ENCODE measurements around the gene RASAL1.

The RASAL1 gene

GRCh38 chr12:113093409-113094101 is 42.0 kb downstream of the RASAL1 start:
- no peak for DNase-seq

- peak; percentile 26 for DNase-seq
Observed at GRCh38 chr12:113092607-113093408, 42.8 kb downstream of the RASAL1 start.

GRCh38 chr12:113091506-113091905 is 44.1 kb downstream of the RASAL1 start:
- DNase-seq, result no peak

GRCh38 chr12:113090740-113091139 is 44.8 kb downstream of the RASAL1 start:
- DNase-seq, result no peak

GRCh38 chr12:113089839-113090238 is 45.7 kb downstream of the RASAL1 start:
- no peak for DNase-seq

GRCh38 chr12:113088971-113089756 is 46.4 kb downstream of the RASAL1 start:
- DNase-seq, result no peak

GRCh38 chr12:113088037-113088436 is 47.5 kb downstream of the RASAL1 start:
- no peak for DNase-seq

GRCh38 chr12:113087193-113087592 is 48.4 kb downstream of the RASAL1 start:
- DNase-seq, result no peak

GRCh38 chr12:113086249-113087164 is 49.1 kb downstream of the RASAL1 start:
- peak; percentile 53 for DNase-seq

- no peak for DNase-seq
Observed at GRCh38 chr12:113083863-113084435, 51.6 kb downstream of the RASAL1 start.

- DNase-seq, result no peak
Observed at GRCh38 chr12:113082486-113083148, 52.9 kb downstream of the RASAL1 start.

- peak; percentile 23 for DNase-seq
Observed at GRCh38 chr12:113081873-113082272, 53.7 kb downstream of the RASAL1 start.

GRCh38 chr12:113077859-113078255 is 57.7 kb downstream of the RASAL1 start:
- no peak for DNase-seq

- DNase-seq, result no peak
Observed at GRCh38 chr12:113077057-113077858, 58.3 kb downstream of the RASAL1 start.

GRCh38 chr12:113075137-113075683 is 60.4 kb downstream of the RASAL1 start:
- no peak for DNase-seq

GRCh38 chr12:113073586-113073985 is 62.0 kb downstream of the RASAL1 start:
- DNase-seq, result no peak

GRCh38 chr12:113072136-113072535 is 63.4 kb downstream of the RASAL1 start:
- DNase-seq, result peak; percentile 72

- peak; percentile 87 for DNase-seq
Observed at GRCh38 chr12:113071135-113072112, 64.1 kb downstream of the RASAL1 start.

Measured in NCI-H69 (cell line).